ENCODE results near the gene AMIGO1. TPM values are rescaled to one million over a fixed set of nuclear protein-coding genes. Genes with fewer than 3 reads are reported as not detected.
A peak's percentile ranks its signal among the peaks of the same experiment; 100 is the strongest.

AMIGO1 gene
- polyA plus RNA-seq, 3 donors from 2014 or later = 3.6 to 12.5 (median 5.0) TPM

DNA sequence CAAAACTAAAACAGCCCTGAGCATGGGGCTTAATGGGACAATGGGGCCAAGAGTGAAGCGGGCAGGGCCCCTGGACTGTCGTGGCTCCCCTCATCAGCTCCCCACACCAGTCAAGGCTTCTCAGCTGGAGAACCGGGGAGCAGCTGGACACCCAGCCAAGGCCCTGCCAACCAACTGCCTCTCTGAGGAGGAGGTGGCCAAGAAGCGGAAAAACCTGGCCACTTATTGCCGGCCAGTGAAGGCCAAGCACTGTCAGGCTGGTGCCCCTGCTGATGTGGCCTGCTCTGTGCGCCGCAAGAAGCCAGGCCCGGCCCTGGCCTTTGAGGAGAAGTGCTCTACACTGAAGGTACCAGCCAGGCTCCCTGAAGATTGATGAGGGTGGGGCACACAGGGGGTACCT, 18.2 kb downstream of the AMIGO1 start:
- H3K4me3 Mint-ChIP-seq = no peak overlapping the region
- peaks cover 4 to 20% (median 9%) of the 10 kb centered on the region in 3 donors for H3K36me3 Mint-ChIP-seq
- no peaks in the 10 kb centered on the region for H3K9me3 Mint-ChIP-seq
- H3K27ac Mint-ChIP-seq = no peak overlapping the region
- H3K27me3 Mint-ChIP-seq (ENCODE audit: low read depth in 3 of 3) = peaks cover 0 to 11% (median 5%) of the 10 kb centered on the region in 3 donors
- H3K4me1 Mint-ChIP-seq = peaks cover 30 to 31% of the 10 kb centered on the region in 2 donors
- DNase-seq = no peak

DNA sequence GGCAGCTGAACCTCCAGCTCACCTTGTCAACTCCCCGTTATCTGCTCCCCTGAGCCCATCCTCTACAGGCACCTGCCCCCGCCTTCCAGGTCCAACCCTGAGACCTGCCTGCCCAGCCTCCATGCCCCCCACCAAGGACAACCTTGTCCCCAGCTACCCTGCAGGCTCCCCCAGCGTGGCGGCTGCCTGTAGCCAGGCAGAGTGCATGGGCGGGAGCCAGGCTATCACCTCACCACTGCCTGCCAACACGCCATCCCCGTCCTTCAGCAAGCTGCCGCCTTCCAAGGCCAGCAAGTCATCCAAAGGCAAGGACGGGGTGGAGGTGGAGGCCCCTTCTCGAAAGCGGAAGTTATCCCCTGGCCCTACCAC, 18.6 kb downstream of the AMIGO1 start:
- Mint-ChIP-seq H3K36me3 (peaks cover 0 to 16% (median 4%) of the 10 kb centered on the region in 3 donors), H3K27ac (no peak overlapping the region), H3K4me1 (peaks cover 25 to 27% of the 10 kb centered on the region in 2 donors), H3K9me3 (no peaks in the 10 kb centered on the region), H3K27me3 (ENCODE audit: low read depth in 3 of 3) (peaks cover 0 to 11% (median 5%) of the 10 kb centered on the region in 3 donors), H3K4me3 (no peak overlapping the region)
- DNase-seq = no peak

DNA sequence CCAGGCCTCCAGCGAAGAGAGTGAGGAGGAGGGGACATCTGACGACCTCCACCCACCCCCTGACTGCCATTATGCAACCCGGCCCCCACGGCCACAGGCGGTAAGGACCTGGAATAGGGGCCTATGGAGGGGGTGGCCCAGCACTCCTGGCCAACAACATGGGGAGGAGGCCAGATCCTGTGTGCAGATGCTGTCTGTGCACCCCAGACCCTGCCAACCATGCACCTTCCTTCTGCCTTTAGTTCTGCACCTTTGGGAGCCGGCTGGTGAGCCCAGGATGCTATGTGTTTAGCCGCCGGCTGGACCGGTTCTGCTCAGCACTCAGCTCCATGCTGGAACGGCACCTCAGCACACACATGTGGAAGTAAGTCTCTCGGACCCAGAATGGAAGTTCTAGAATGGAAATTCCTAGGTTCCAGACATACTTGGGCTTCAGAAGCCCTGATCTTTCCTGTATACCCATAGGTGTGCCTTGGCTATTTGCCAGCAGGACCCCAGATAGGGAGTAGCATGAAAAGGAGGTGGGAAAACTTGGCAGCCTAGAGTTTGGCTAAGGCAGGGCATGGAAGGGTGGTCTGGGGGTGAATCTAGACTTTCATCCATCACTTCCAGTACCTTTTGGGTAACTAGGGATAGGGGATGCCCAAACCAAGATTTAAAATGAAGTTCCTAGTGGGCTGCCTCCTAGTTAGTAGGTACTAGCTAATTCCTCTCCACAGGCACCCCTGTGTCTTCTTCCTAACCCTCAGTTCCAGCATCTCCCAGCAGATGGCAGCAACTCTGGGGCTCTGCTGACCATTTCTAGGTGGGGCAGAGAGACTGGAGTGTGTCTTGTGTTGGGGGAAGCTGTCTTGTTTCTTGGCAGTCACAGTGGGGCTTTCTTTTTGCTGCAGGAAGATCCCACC, 19.2 kb downstream of the AMIGO1 start:
- H3K27me3 Mint-ChIP-seq (ENCODE audit: low read depth in 3 of 3) = peaks cover 0 to 11% (median 5%) of the 10 kb centered on the region in 3 donors
- H3K9me3 Mint-ChIP-seq = no peaks in the 10 kb centered on the region
- no peak overlapping the region for H3K27ac Mint-ChIP-seq
- peaks cover 22 to 23% of the 10 kb centered on the region in 2 donors for H3K4me1 Mint-ChIP-seq
- H3K36me3 Mint-ChIP-seq = peaks cover 0 to 12% (median 4%) of the 10 kb centered on the region in 3 donors
- H3K4me3 Mint-ChIP-seq = no peak overlapping the region
- DNase-seq = peak; percentile 53 to 69 (median 67)

DNA sequence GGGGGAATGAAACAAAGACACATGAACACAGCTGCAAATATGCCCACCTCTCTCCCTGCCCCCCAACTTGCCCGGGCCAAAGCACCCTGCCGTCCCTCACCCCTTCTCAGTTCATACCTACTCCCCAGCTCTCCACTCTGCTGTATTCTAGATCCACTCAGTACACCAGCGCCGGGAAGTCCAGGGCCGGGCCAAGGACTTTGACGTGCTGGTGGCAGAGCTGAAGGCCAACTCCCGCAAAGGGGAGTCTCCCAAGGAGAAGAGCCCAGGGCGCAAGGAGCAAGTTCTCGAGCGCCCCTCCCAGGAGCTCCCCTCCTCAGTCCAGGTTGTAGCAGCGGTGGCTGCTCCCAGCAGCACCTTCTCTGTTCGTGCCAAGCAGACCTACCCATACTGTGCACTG, 20.8 kb downstream of the AMIGO1 start:
- peak overlapping the region in 1 of 6 donors; percentile 17 for H3K27ac Mint-ChIP-seq
- H3K27me3 Mint-ChIP-seq (ENCODE audit: low read depth in 3 of 3) = peaks cover 0 to 5% (median 2%) of the 10 kb centered on the region in 3 donors
- DNase-seq = no peak
- H3K9me3 Mint-ChIP-seq = no peaks in the 10 kb centered on the region
- no peak overlapping the region for H3K4me3 Mint-ChIP-seq
- peaks cover 20% of the 10 kb centered on the region in 2 donors for H3K4me1 Mint-ChIP-seq
- peaks cover 0 to 12% (median 4%) of the 10 kb centered on the region in 3 donors for H3K36me3 Mint-ChIP-seq

- no peak overlapping the region for H3K27ac Mint-ChIP-seq
- peaks cover 23 to 25% of the 10 kb centered on the region in 2 donors for H3K4me1 Mint-ChIP-seq
- no peak overlapping the region for H3K4me3 Mint-ChIP-seq
- H3K27me3 Mint-ChIP-seq (ENCODE audit: low read depth in 3 of 3) = peaks cover 2 to 7% (median 3%) of the 10 kb centered on the region in 3 donors
- H3K9me3 Mint-ChIP-seq = no peaks in the 10 kb centered on the region
- DNase-seq = no peak
- H3K36me3 Mint-ChIP-seq = peaks cover 0 to 12% (median 4%) of the 10 kb centered on the region in 3 donors
Observed at GRCh38 chr1:109488201-109488600, 21.3 kb downstream of the AMIGO1 start.

- no peak overlapping the region for H3K27ac Mint-ChIP-seq
- peaks cover 2 to 8% (median 3%) of the 10 kb centered on the region in 3 donors for H3K27me3 Mint-ChIP-seq (ENCODE audit: low read depth in 3 of 3)
- peaks cover 0 to 12% (median 4%) of the 10 kb centered on the region in 3 donors for H3K36me3 Mint-ChIP-seq
- H3K9me3 Mint-ChIP-seq = no peaks in the 10 kb centered on the region
- H3K4me3 Mint-ChIP-seq = no peak overlapping the region
- no peak for DNase-seq
- H3K4me1 Mint-ChIP-seq = peaks cover 28 to 31% of the 10 kb centered on the region in 2 donors
Observed at GRCh38 chr1:109487261-109487660, 22.3 kb downstream of the AMIGO1 start.

GRCh38 chr1:109485001-109485400, 24.5 kb downstream of the AMIGO1 start:
- Mint-ChIP-seq H3K4me3 (peak overlapping the region; percentile 86 to 97 (median 93)), H3K36me3 (peaks cover 0 to 8% (median 0%) of the 10 kb centered on the region in 3 donors), H3K9me3 (no peaks in the 10 kb centered on the region), H3K27me3 (ENCODE audit: low read depth in 3 of 3) (peaks cover 2 to 10% (median 8%) of the 10 kb centered on the region in 3 donors), H3K27ac (peak overlapping the region in 3 of 6 donors; percentile 82 to 89 (median 83)), H3K4me1 (peaks cover 23 to 24% of the 10 kb centered on the region in 2 donors)
- no peak for DNase-seq

GRCh38 chr1:109484519-109484975, 25.0 kb downstream of the AMIGO1 start:
- Mint-ChIP-seq H3K27me3 (ENCODE audit: low read depth in 3 of 3) (peaks cover 2 to 13% (median 8%) of the 10 kb centered on the region in 3 donors), H3K4me1 (peaks cover 23 to 24% of the 10 kb centered on the region in 2 donors), H3K4me3 (peak overlapping the region; percentile 86 to 97 (median 93)), H3K27ac (peak overlapping the region; percentile 75 to 89 (median 86)), H3K36me3 (peaks cover 0 to 8% (median 0%) of the 10 kb centered on the region in 3 donors), H3K9me3 (no peaks in the 10 kb centered on the region)
- no peak for DNase-seq

GRCh38 chr1:109483672-109484518, 25.6 kb downstream of the AMIGO1 start, which contains the start of gene ATXN7L2:
TSS of gene ATXN7L2 (plus strand) at chr1:109483905. CDS start at chr1:109483954, 49 bp downstream.
- Mint-ChIP-seq H3K9me3 (no peaks in the 10 kb centered on the region), H3K27ac (peak within 1 kb of the TSS; percentile 78 to 94 (median 86)), H3K36me3 (peaks cover 0 to 8% (median 0%) of the 10 kb centered on the region in 3 donors), H3K4me1 (peaks cover 23 to 24% of the 10 kb centered on the region in 2 donors), H3K4me3 (peak within 1 kb of the TSS; percentile 86 to 97 (median 93)), H3K27me3 (ENCODE audit: low read depth in 3 of 3) (peaks cover 3 to 14% (median 8%) of the 10 kb centered on the region in 3 donors)
- DNase-seq = peak; percentile 90 to 94 (median 94)

DNA sequence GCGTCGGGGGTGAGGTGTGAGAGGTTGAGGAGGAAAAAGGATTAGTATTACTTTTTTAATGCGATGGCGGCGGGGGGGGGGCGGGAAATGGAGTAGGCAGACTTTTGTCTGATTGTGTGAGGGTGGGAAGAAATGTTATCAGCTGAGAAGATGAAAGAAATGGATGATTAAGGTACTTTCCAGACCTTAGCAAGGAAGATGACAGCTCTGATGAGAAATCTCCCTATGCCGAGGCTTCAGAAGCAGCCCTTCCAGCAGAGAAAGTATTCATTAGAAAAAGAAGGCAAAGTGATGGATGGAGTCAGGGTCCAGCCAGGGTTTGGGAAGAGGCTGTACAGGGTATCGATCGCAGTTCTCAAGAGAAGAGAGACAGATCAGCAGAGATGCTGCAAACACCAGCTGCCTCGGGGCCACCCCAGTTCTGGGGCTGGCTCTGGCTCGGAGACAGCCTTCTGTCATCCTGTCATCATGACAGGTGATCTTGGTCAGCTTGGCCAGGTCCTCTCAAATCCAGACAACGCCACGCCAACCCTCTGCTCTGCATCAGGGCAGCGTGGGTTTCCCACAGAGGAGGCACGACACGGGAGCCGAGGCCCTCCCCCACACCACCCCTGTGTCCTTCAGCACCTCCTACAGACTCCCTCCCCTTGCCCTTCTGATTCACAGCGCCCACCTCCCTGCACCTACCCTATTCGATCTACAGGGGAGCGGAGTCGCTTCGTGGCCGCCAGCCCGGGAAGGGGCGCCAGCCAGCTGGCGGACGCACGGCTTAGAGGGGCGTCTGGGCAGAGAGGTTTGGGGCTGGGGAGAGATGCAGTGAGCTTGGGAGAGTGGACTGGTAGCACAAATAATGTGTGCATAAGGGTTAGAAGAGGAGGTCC, 26.5 kb downstream of the AMIGO1 start:
- no peak for DNase-seq
- Mint-ChIP-seq H3K4me1 (peaks cover 23 to 24% of the 10 kb centered on the region in 2 donors), H3K4me3 (peak overlapping the region; percentile 86 to 97 (median 93)), H3K27ac (peak overlapping the region; percentile 66 to 94 (median 84)), H3K9me3 (no peaks in the 10 kb centered on the region), H3K27me3 (ENCODE audit: low read depth in 3 of 3) (peaks cover 9 to 18% (median 11%) of the 10 kb centered on the region in 3 donors), H3K36me3 (peaks cover 0 to 8% (median 0%) of the 10 kb centered on the region in 3 donors)

GRCh38 chr1:109482242-109482641, 27.3 kb downstream of the AMIGO1 start:
- Mint-ChIP-seq H3K9me3 (no peaks in the 10 kb centered on the region), H3K27me3 (ENCODE audit: low read depth in 3 of 3) (peaks cover 10 to 18% (median 11%) of the 10 kb centered on the region in 3 donors), H3K4me3 (peak overlapping the region in 4 of 5 donors; percentile 14 to 97 (median 93)), H3K36me3 (peaks cover 0 to 4% (median 0%) of the 10 kb centered on the region in 3 donors), H3K27ac (peak overlapping the region in 1 of 6 donors; percentile 78), H3K4me1 (peaks cover 23 to 24% of the 10 kb centered on the region in 2 donors)
- no peak for DNase-seq

GRCh38 chr1:109481646-109482045, 27.9 kb downstream of the AMIGO1 start:
- H3K36me3 Mint-ChIP-seq = peaks cover 0 to 4% (median 0%) of the 10 kb centered on the region in 3 donors
- peaks cover 22 to 24% of the 10 kb centered on the region in 2 donors for H3K4me1 Mint-ChIP-seq
- H3K27ac Mint-ChIP-seq = no peak overlapping the region
- no peak for DNase-seq
- peaks cover 10 to 18% (median 11%) of the 10 kb centered on the region in 3 donors for H3K27me3 Mint-ChIP-seq (ENCODE audit: low read depth in 3 of 3)
- H3K9me3 Mint-ChIP-seq = no peaks in the 10 kb centered on the region
- H3K4me3 Mint-ChIP-seq = no peak overlapping the region
